GM19240 (cell line): ENCODE results near the gene POLR2H.

Experiments
- DNase-seq: peaks from one replicate; pipeline ENCODE4 v3.0.0; 2011; ENCODE audit warnings: low spot score; ENCODE audit not compliant: insufficient read length

POLR2H gene

GRCh38 chr3:184371570-184372018 lies 10.1 kb downstream of the POLR2H start:
- DNase-seq = peak; percentile 85

- no peak for DNase-seq
Observed at GRCh38 chr3:184372296-184372821, 10.8 kb downstream of the POLR2H start.

- DNase-seq = no peak
Observed at GRCh38 chr3:184372911-184373310, 11.4 kb downstream of the POLR2H start.

DNA sequence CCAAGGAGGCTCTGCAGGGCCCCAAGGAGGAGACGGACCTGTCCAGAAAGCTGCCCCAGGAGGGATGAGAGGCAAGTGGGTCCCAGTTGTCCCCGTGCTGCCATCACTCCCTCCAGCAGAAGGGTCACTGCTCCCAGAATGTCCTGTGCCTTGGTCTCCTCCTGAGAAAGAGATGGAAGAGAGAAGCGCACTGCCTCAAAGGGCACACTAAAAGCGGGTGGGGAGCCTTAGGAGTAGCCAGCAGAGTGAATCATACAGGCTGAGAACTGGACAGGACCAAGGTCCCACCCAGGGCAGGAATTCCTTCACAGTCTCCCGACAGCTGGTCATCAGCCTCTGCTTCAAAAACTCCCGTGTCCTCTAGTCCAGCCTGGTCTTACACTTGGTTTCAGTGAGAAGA lies 11.9 kb downstream of the POLR2H start:
- DNase-seq = no peak

- no peak for DNase-seq
Observed at GRCh38 chr3:184375747-184376461, 14.4 kb downstream of the POLR2H start.

GRCh38 chr3:184377374-184377773 lies 15.9 kb downstream of the POLR2H start:
- no peak for DNase-seq

GRCh38 chr3:184377882-184378445 lies 16.5 kb downstream of the POLR2H start, which contains the start of gene THPO:
THPO (minus strand) TSS chr3:184378207; CDS start chr3:184376259, 1,948 bp downstream.
- DNase-seq = no peak

DNA sequence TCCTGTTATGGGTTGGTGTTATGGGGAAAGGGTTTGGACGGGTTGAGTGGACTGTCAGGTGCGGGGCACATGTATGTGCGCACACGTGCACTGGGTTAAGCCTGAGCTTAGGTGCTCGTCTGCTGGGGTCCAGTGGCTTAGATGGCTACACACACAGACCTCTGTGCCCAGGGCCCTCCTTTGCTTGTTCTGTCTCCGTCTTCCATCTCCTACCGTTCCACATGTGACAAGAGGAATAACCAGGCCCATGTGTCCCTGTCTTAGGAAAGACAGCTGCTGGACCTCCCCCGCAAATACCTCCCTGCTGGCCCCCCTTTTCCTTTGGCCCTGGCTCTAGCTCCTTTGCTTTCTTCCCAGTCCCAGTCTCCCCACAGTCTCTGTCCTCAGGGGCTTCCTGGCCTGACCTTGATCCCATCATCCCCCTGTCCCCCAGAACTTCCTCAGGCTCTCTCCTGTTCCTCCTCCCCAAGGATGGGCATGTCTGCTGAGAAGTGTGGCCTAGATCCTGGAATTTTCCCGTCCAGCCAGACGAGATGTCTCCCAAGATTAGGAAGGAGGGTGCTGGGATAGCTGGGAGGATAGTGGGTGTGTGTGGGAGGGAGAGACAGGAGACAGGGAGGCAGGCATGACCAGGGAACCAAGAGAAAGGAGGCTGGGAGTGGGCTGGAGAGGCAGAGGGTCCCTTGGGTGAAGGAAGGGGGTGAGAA lies 17.3 kb downstream of the POLR2H start:
- no peak for DNase-seq

- DNase-seq = no peak
Observed at GRCh38 chr3:184379358-184380184, 18.1 kb downstream of the POLR2H start, which contains the start of gene CHRD. CHRD (plus strand) TSS chr3:184380054; CDS start chr3:184380319, 265 bp downstream.

GRCh38 chr3:184380185-184380626 lies 18.7 kb downstream of the POLR2H start:
- DNase-seq = no peak

DNA sequence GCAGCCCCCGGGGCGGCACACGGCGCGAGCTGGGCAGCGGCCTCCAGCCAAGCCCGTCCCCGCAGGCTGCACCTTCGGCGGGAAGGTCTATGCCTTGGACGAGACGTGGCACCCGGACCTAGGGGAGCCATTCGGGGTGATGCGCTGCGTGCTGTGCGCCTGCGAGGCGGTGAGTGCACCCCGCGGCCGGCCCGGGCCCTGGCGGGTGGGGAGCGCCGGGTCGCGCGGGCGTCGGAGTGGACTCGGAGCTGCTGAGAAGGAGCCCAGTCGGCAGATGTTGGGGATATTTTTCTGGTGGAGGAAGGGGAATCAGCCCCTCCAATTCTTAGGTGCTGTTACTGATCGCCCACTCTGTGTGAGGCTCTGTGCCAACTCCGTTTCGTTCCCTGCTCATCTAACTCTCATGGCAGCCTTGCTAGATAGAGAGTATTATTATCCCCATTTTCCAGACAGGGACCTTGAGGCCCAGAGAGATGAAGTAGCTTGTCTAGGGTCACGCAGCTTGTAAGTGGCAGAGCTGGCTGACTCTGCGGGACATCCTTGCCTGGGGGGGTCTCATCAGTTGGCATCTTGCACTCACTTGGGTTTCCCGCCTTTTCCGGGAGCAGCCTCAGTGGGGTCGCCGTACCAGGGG lies 19.2 kb downstream of the POLR2H start:
- no peak for DNase-seq

- no peak for DNase-seq
Observed at GRCh38 chr3:184381261-184382224, 20.0 kb downstream of the POLR2H start.

GRCh38 chr3:184382326-184383032 lies 21.0 kb downstream of the POLR2H start:
- DNase-seq = no peak

DNA sequence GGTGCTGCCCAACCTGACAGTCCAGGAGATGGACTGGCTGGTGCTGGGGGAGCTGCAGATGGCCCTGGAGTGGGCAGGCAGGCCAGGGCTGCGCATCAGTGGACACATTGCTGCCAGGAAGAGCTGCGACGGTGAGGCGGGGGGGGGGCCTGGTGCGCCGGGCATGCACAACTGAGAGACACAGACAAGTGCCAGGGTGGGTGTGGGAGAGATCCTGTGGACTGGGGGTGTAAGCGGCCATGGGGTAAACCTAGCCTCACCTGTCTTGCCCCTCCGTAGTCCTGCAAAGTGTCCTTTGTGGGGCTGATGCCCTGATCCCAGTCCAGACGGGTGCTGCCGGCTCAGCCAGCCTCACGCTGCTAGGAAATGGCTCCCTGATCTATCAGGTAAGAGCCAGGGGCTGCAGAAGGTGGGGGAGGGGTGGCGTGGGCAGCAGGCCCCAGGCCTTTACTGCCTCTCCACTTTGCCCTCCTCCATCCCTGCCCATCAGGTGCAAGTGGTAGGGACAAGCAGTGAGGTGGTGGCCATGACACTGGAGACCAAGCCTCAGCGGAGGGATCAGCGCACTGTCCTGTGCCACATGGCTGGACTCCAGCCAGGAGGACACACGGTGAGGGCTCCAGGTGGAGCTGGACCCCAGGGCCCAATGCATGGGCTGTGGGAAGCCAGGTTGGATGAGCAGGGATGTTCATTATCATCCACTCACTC lies 21.7 kb downstream of the POLR2H start:
- DNase-seq = no peak

GRCh38 chr3:184384342-184384741 lies 22.8 kb downstream of the POLR2H start:
- no peak for DNase-seq

GRCh38 chr3:184384856-184385422 lies 23.4 kb downstream of the POLR2H start:
- no peak for DNase-seq

- DNase-seq = no peak
Observed at GRCh38 chr3:184386047-184386806, 24.7 kb downstream of the POLR2H start.
